Aorta (tissue), 5 donors: ENCODE data around the gene TNIK. TPM values are rescaled to one million over a fixed set of nuclear protein-coding genes. Genes with fewer than 3 reads are reported as not detected.

ENCODE experiments used
- ATAC-seq: fragments of 200-7000 bp; cut with Tn5 transposase; one replicate; pipeline ENCODE4 v1.9.1; 2022; ENCODE audit warnings: moderate library complexity; ENCODE audit not compliant: low FRiP score
- DNase-seq, 2 donors: peaks; one replicate each; pipeline ENCODE4 v3.0.0-alpha.2; 2020
- H3K27ac ChIP-seq, 2 donors: one replicate each; pipeline ENCODE4 v1.5.1; 2013; ENCODE audit warnings: low read length in 2 of 2, mild to moderate bottlenecking in 2 of 2, moderate library complexity in 2 of 2, control low read depth in 1 of 2, inconsistent platforms in 1 of 2, low read depth in 1 of 2
- H3K27me3 ChIP-seq, 2 donors: one replicate each; pipeline ENCODE4 v1.6.1; 2013; ENCODE audit warnings: control low read depth in 1 of 2, low read length in 1 of 2, mild to moderate bottlenecking in 1 of 2, moderate library complexity in 1 of 2; ENCODE audit not compliant: insufficient read depth in 2 of 2, control insufficient read depth in 1 of 2
- H3K36me3 ChIP-seq, 2 donors: one replicate each; pipeline ENCODE4 v1.6.1; 2013; ENCODE audit warnings: control low read depth in 1 of 2, low read length in 1 of 2, mild to moderate bottlenecking in 1 of 2; ENCODE audit not compliant: insufficient read depth in 2 of 2, control insufficient read depth in 1 of 2
- H3K4me1 ChIP-seq, 2 donors: one replicate each; pipeline ENCODE4 v1.6.1; 2013; ENCODE audit warnings: low read length in 2 of 2, control low read depth in 1 of 2, mild to moderate bottlenecking in 1 of 2, moderate library complexity in 1 of 2; ENCODE audit not compliant: insufficient read depth in 2 of 2, control insufficient read depth in 1 of 2
- H3K4me3 ChIP-seq, 2 donors: one replicate each; pipeline ENCODE4 v1.5.1; 2013; ENCODE audit warnings: low read length in 2 of 2, control low read depth in 1 of 2, mild to moderate bottlenecking in 1 of 2
- H3K9me3 ChIP-seq: one replicate; pipeline ENCODE4 v1.6.1; 2013; ENCODE audit warnings: mild to moderate bottlenecking, low read length; ENCODE audit not compliant: control insufficient read depth
- WGBS, 2 donors: extraction: QIAGEN DNeasy Blood & Tissue Kit; methylation state at CpG; one replicate each; pipeline ENCODE4 v1.1.7; 2013; 5-methylcytosine and 5-hydroxymethylcytosine counted together
- intact Hi-C, 2 donors: fragments of 100-400 bp; cut with DNase I; formaldehyde crosslinking; loops; one replicate each; pipeline versions ENCODE4 v1.14.2 to v1.15.0; 2022
- polyA plus RNA-seq, 2 donors: library from polyadenylated mRNA; stranded (reverse); fragments of 200-250 nt; gene quantifications; one replicate each; pipeline ENCODE4 v1.2.3, GENCODE V29; 2013
- total RNA-seq, 2 donors: library from RNA; stranded (reverse); fragmentation: NEBNext Ultra II Directional; extraction: Animal tissue kit (Norgen Biotek cat#: 25700); gene quantifications; one replicate each; pipeline ENCODE4 v1.2.1, GENCODE V29; 2021
- donor health status: healthy with polysubstance abuse.
- donor health status: Bipolar disorder and iron deficiency.
- donor health status: DM: no; HTN: no; CAD: no.
- donor health status: DM: no; HTN: no; CAD: no.
- donor health status: DM: yes; HTN: yes; CAD: no.

The TNIK gene
- total and polyA plus RNA-seq, 4 donors, result 4.7 to 14.6 (median 8.8) TPM

DNA sequence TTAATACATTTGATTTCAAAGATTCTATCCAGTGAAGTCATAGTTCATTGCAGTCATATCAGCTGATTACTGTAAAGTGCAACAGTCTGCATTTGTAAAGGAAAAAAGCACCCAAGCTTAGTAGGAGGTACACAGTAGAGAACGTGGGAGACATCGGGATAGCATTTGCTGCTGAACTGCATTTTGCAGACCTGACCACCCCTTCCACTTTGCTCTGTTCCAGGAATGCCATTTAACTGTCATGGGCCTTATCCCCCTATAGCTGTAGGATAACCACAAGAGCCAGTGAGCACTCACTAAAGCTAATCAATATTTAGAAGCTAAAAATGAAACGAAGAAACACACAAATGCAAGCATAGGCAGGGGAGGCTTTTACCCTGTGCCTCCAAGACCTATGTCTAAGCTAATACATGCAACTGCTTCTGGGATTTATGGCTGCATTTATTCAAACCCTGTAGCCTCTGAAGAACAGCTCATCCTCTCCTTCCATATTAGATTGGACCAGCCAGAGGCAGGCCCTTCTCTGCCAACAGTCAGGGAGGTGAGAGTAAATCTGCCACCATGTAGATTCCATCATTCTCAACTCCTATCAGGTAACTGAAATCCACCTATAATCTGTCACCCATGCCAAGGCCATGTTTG is 23.0 kb downstream of the TNIK start:
- Histone ChIP-seq H3K36me3 (no peaks in the 10 kb centered on the region), H3K27ac (no peak overlapping the region), H3K9me3 (no peaks in the 10 kb centered on the region), H3K4me3 (no peak overlapping the region), H3K27me3 (no peaks in the 10 kb centered on the region), H3K4me1 (peaks cover 0 to 2% of the 10 kb centered on the region in 2 donors)
- intact Hi-C loops, result no loop called here
- WGBS, 2 donors, result 83 to 88% methylated on average over 3 of the region's 3 CpGs
- DNase-seq (no peak), ATAC-seq (no peak)

DNA sequence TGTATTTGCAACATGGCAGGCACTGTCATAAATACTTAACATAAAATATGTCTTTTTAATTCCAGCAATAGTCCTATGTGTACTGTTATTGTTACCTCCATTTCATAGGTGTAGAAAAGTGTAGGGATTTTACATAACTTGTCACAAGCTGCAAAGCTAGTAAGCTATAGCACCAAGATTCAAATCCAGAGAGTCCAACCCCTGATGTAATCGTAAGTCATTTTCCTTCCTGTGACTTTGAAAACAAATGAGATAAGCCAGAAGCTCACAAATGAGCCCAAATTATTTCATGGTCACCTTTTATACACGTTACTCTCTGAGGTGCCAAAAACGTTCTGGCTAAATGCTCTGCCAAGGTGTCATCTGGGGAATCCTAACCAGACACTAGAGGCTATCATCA is 23.8 kb downstream of the TNIK start:
- Histone ChIP-seq H3K36me3 (no peaks in the 10 kb centered on the region), H3K27me3 (no peaks in the 10 kb centered on the region), H3K4me3 (no peak overlapping the region), H3K4me1 (no peaks in the 10 kb centered on the region), H3K9me3 (no peaks in the 10 kb centered on the region), H3K27ac (no peak overlapping the region)
- intact Hi-C loops, result no loop called here
- DNase-seq (no peak), ATAC-seq (no peak)
- 62% methylated on average over 3 of the region's 3 CpGs for WGBS, 2 donors

DNA sequence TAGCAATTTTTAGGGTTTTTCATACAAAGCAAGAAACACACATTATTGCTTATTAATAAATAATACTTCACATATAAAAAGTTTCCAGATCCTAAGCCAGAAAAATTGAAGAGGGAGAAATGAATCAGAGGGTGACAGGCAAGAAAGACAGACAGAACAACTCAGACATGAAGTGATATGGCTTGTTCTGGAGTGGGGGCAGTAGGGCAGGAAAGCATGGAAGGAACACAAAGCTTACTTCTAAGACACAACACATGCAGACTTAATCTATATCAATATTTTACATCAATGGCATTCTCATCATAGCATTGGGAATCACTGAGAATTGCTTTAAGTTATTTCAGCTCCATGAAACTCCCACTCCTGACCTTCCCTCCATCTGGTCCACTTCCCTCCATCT is 24.4 kb downstream of the TNIK start:
- no peak overlapping the region for H3K27ac ChIP-seq
- intact Hi-C loops, result no loop called here
- H3K36me3 ChIP-seq, result no peaks in the 10 kb centered on the region
- H3K27me3 ChIP-seq, result no peaks in the 10 kb centered on the region
- no peaks in the 10 kb centered on the region for H3K9me3 ChIP-seq
- DNase-seq, result no peak
- H3K4me1 ChIP-seq, result no peaks in the 10 kb centered on the region
- H3K4me3 ChIP-seq, result no peak overlapping the region
- ATAC-seq, result no peak

DNA sequence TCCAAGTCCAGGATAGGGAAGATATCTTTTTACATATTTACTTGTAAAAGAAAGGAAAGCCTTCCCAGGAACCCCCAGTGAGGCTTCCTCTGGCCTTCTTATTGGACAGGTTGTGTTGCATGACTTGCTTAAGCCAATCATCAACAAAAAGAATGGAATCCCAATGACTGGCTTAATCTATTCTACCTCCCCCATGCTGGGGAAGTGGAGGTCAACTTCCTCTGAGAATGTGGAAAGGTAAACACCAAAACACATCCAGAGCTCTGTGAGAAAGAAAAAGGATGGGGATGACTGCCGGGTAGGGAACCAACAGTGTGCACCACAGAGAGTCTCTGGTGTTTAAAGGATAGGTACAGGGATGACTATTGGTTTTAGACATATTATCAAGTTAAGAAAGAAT is 25.1 kb downstream of the TNIK start:
- WGBS, 2 donors, result 93 to 95% methylated on average over 1 of the region's 1 CpG

DNA sequence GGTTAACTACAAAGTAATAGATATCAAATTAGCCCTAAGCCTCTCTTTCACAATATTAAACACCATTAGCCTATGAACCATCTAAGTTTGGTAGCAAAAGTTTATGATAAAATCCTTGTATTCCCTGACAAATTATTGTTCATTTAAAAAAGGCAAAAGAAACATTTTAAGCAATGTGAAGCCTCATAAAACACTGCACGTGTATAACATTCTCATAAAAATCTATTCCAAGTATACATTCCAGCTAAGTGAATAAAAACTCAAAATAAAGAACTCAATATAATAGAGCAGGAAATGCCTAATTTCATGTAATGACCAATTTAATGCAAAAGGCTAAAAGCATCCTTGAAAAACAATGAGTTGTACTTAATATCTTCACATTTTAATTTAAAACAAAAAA is 27.7 kb downstream of the TNIK start:
- Histone ChIP-seq H3K4me3 (no peak overlapping the region), H3K36me3 (no peaks in the 10 kb centered on the region), H3K27ac (no peak overlapping the region), H3K4me1 (peaks cover 0 to 2% of the 10 kb centered on the region in 2 donors), H3K27me3 (no peaks in the 10 kb centered on the region), H3K9me3 (no peaks in the 10 kb centered on the region)
- 52 to 58% methylated on average over 1 of the region's 1 CpG for WGBS, 2 donors
- ATAC-seq, result no peak
- intact Hi-C loops, result no loop called here
- DNase-seq, result no peak

More for the DNA sequence above, 25.1 kb downstream of the TNIK start:
- Histone ChIP-seq H3K9me3 (no peaks in the 10 kb centered on the region), H3K4me1 (no peaks in the 10 kb centered on the region), H3K36me3 (no peaks in the 10 kb centered on the region), H3K27me3 (no peaks in the 10 kb centered on the region), H3K4me3 (no peak overlapping the region), H3K27ac (no peak overlapping the region)
- DNase-seq, result no peak
- intact Hi-C loops, result no loop called here
- no peak for ATAC-seq

DNA sequence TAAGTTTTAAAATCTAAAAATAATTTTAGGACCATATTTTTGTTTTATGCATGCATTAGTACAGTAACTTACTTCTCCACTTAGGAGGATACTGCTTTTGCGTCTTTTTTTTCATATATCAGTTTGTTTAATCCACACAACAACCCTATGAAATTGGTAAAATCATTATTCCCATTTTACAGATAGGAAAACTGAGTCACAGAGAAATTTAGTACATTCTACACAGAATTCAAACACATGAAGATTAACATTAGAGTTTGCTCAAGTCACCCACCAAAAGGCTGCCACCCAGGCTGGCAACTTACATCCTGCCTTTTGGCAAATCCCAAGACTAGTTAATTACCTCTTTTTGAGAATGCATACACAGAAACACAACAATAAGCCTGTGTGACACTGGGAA is 28.7 kb downstream of the TNIK start:
- no peak overlapping the region for H3K4me3 ChIP-seq
- no peaks in the 10 kb centered on the region for H3K27me3 ChIP-seq
- H3K4me1 ChIP-seq, result peaks cover 0 to 2% of the 10 kb centered on the region in 2 donors
- no peak overlapping the region for H3K27ac ChIP-seq
- H3K9me3 ChIP-seq, result no peaks in the 10 kb centered on the region
- H3K36me3 ChIP-seq, result no peaks in the 10 kb centered on the region
- ATAC-seq, result no peak
- intact Hi-C loops, result no loop called here
- WGBS, 2 donors, result 97 to 100% methylated on average over 1 of the region's 1 CpG
- no peak for DNase-seq

DNA sequence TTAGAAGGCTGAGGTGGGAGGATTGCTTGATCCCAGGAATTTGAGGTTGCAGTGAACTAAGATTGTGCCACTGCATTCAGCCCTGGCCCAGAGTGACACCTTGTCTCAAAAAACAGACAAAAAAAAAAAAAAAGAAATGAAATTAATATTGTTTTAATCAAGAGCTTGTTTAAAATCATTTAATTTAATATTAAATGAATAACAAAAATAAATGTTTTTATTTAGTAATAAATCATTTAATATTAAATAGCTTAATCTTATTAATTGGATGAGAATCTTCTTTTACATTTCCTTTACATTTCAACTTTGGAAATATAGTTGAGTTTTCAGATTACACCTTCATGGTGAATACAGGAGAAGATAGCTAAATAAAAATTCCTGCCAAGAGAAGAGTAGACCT is 29.7 kb downstream of the TNIK start:
- DNase-seq, result no peak
- Histone ChIP-seq H3K36me3 (no peaks in the 10 kb centered on the region), H3K4me1 (peaks cover 0 to 2% of the 10 kb centered on the region in 2 donors), H3K9me3 (no peaks in the 10 kb centered on the region), H3K27ac (no peak overlapping the region), H3K27me3 (no peaks in the 10 kb centered on the region), H3K4me3 (no peak overlapping the region)
- ATAC-seq, result no peak
- intact Hi-C loops, result no loop called here

DNA sequence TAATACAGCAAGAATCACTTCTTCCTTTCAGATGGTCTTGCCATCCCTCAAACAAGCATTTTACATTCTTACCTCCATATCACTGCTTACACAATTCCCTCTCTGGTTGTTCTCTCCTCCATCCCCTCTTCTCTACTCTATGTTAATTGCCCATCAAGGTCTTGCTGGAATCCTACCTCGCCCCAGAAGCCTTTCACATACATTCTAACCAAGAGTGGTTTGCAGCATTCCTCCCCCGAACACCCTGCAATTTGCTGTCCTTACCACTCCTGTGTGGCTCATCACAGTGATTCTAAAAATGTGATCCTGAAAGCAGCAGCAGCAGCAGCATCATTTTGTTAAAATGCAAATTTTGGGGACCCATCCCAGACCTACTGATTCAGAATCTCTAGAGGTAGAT is 30.6 kb downstream of the TNIK start:
- Histone ChIP-seq H3K36me3 (no peaks in the 10 kb centered on the region), H3K4me3 (no peak overlapping the region), H3K27me3 (no peaks in the 10 kb centered on the region), H3K9me3 (no peaks in the 10 kb centered on the region), H3K27ac (no peak overlapping the region), H3K4me1 (peaks cover 0 to 2% of the 10 kb centered on the region in 2 donors)
- ATAC-seq, result no peak
- intact Hi-C loops, result no loop called here
- DNase-seq, result no peak
- 98% methylated on average over 2 of the region's 2 CpGs for WGBS, 2 donors

DNA sequence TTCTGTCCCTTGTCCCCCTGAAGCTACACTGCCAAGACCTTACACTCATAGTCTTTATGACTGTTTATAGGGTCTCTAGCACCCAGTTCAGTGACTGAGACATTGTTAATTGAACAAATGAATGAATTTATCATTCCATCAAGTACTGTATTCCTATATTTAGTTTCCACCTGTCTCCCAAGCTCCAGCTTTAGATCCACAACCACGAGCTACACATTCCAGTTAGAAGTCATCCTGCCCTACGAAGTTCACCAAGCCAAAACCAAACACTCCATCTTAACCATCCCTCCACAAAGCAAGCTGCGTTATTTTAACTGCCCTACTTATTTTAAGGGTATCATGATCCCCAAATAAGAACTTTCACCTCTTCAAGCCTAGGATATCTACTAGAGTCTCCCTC is 31.3 kb downstream of the TNIK start:
- ATAC-seq, result no peak
- Histone ChIP-seq H3K27me3 (no peaks in the 10 kb centered on the region), H3K4me3 (no peak overlapping the region), H3K36me3 (no peaks in the 10 kb centered on the region), H3K27ac (no peak overlapping the region), H3K9me3 (no peaks in the 10 kb centered on the region), H3K4me1 (peaks cover 0 to 2% of the 10 kb centered on the region in 2 donors)
- WGBS, 2 donors, result 98% methylated on average over 3 of the region's 3 CpGs
- no peak for DNase-seq
- intact Hi-C loops, result no loop called here
